Measurements from ENCODE around the gene GATB. TPM values are rescaled to one million over a fixed set of nuclear protein-coding genes. Genes with fewer than 3 reads are reported as not detected.

Gene GATB
- total RNA-seq, 4 donors from 2014 or later: 18.7 to 34.0 (median 27.6) TPM

GRCh38 chr4:151728006-151728405 lies 32.8 kb downstream of the GATB start:
- Histone ChIP-seq H3K27ac (no peak overlapping the region), H3K27me3 (no peaks in the 10 kb centered on the region), H3K36me3 (no peaks in the 10 kb centered on the region), H3K9me3 (no peaks in the 10 kb centered on the region), H3K4me1 (no peaks in the 10 kb centered on the region), H3K4me3 (no peak overlapping the region)
- intact Hi-C loops (cut with DNase I; ENCODE audit: low total_unique reads) (no loop called here), in situ Hi-C loops (cut with MboI; ENCODE audit: low sequenced_read_pairs in 4 of 4) (no loop called here)
- TF ChIP-seq, protein P1, sequence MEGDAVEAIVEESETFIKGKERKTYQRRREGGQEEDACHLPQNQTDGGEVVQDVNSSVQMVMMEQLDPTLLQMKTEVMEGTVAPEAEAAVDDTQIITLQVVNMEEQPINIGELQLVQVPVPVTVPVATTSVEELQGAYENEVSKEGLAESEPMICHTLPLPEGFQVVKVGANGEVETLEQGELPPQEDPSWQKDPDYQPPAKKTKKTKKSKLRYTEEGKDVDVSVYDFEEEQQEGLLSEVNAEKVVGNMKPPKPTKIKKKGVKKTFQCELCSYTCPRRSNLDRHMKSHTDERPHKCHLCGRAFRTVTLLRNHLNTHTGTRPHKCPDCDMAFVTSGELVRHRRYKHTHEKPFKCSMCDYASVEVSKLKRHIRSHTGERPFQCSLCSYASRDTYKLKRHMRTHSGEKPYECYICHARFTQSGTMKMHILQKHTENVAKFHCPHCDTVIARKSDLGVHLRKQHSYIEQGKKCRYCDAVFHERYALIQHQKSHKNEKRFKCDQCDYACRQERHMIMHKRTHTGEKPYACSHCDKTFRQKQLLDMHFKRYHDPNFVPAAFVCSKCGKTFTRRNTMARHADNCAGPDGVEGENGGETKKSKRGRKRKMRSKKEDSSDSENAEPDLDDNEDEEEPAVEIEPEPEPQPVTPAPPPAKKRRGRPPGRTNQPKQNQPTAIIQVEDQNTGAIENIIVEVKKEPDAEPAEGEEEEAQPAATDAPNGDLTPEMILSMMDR (IDR thresholded peaks at IDR 0.05 in 4 of 5, conservative IDR thresholded peaks at IDR 0.05 in 1 of 5): no peak
- TF ChIP-seq POLR2A (IDR thresholded peaks at IDR 0.05): no peak
- ATAC-seq (no peak), DNase-seq (no peak)

DNA sequence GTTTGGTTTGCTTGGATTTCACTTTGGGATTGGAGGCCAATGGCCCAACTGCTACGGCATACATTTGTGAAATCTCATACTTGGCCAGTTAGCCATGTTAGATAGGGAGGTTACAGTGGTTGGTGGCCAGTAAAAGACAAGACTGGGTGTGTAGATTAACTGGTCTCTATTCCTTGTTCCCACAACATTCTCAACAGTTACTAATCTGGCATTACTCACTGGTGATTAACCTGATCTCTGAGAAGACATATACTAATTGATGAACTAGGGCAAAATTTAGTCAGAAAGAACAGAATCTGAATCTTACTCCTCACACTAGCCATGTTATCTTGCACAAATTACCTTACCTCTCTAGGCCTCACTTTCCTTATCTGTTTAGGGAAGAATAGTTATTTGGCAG lies 33.4 kb downstream of the GATB start:
- TF ChIP-seq, protein P1 (IDR thresholded peaks at IDR 0.05 in 4 of 5, conservative IDR thresholded peaks at IDR 0.05 in 1 of 5): no peak
- TF ChIP-seq POLR2A (IDR thresholded peaks at IDR 0.05): no peak
- Histone ChIP-seq H3K4me3 (no peak overlapping the region), H3K9me3 (no peaks in the 10 kb centered on the region), H3K27me3 (no peaks in the 10 kb centered on the region), H3K4me1 (no peaks in the 10 kb centered on the region), H3K27ac (no peak overlapping the region), H3K36me3 (no peaks in the 10 kb centered on the region)
- ATAC-seq: no peak
- no peak for DNase-seq
- in situ Hi-C loops (cut with MboI; ENCODE audit: low sequenced_read_pairs in 4 of 4) (no loop called here), intact Hi-C loops (cut with DNase I; ENCODE audit: low total_unique reads) (no loop called here)

DNA sequence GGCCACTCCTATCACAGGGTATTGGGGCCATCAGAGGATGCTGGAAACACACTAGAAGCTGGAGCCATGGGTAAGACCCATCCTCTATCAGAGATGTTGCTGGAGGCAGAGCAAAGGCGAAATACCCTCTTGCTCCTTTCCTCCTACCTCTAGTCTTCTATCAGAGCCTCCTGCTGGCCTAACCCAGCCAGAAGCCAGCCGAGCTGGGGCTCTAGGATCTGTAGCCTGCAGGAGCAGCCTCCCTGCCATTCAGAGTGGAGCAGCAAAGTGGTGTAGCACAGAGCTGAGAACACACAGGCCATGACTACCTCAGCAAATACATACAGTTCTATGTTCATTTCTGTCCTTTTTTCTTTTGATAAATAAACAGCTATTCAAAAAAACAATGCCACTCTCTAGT lies 35.7 kb downstream of the GATB start:
- in situ Hi-C loops (cut with MboI; ENCODE audit: low sequenced_read_pairs in 4 of 4): no loop called here
- TF ChIP-seq, protein P1 (IDR thresholded peaks at IDR 0.05 in 4 of 5, conservative IDR thresholded peaks at IDR 0.05 in 1 of 5): no peak
- TF ChIP-seq POLR2A (IDR thresholded peaks at IDR 0.05): no peak

GRCh38 chr4:151721916-151722315 lies 38.9 kb downstream of the GATB start:
- no peak for DNase-seq
- in situ Hi-C loops (cut with MboI; ENCODE audit: low sequenced_read_pairs in 4 of 4): no loop called here
- Histone ChIP-seq H3K27me3 (no peaks in the 10 kb centered on the region), H3K4me1 (no peaks in the 10 kb centered on the region), H3K36me3 (no peaks in the 10 kb centered on the region), H3K27ac (no peak overlapping the region), H3K9me3 (no peaks in the 10 kb centered on the region), H3K4me3 (no peak overlapping the region)
- intact Hi-C loops (cut with DNase I; ENCODE audit: low total_unique reads): no loop called here
- ATAC-seq: no peak
- no peak for TF ChIP-seq POLR2A (IDR thresholded peaks at IDR 0.05)
- TF ChIP-seq, protein P1 (IDR thresholded peaks at IDR 0.05 in 4 of 5, conservative IDR thresholded peaks at IDR 0.05 in 1 of 5): no peak

More for the DNA sequence above, 35.7 kb downstream of the GATB start:
- no peak for DNase-seq
- Histone ChIP-seq H3K4me3 (no peak overlapping the region), H3K27ac (no peak overlapping the region), H3K9me3 (no peaks in the 10 kb centered on the region), H3K27me3 (no peaks in the 10 kb centered on the region), H3K4me1 (no peaks in the 10 kb centered on the region), H3K36me3 (no peaks in the 10 kb centered on the region)
- intact Hi-C loops (cut with DNase I; ENCODE audit: low total_unique reads): no loop called here
- ATAC-seq: no peak

DNA sequence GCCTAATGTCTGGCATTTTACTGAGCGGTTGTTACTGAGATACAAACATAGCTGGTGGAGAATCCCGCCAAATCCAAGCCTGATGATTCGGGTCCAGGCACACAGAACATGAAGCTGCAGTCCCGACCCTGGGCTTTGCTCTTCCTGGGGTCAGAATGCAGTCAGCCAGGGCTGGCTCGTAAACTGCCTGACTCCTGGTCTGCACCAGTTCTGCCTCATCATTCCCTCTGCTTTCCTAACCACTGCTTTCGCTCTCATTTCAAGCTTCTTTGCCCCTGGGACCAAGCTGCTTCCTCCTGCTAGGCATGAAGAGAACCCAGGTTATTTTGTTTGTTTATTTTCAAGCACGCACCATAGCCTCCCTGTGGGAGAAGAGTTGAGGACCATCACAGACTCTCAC lies 39.3 kb downstream of the GATB start:
- in situ Hi-C loops (cut with MboI; ENCODE audit: low sequenced_read_pairs in 4 of 4) (no loop called here), intact Hi-C loops (cut with DNase I; ENCODE audit: low total_unique reads) (no loop called here)
- DNase-seq: no peak
- H3K4me3 ChIP-seq: no peak overlapping the region
- no peaks in the 10 kb centered on the region for H3K36me3 ChIP-seq
- no peak for ATAC-seq
- no peaks in the 10 kb centered on the region for H3K9me3 ChIP-seq
- H3K27ac ChIP-seq: no peak overlapping the region
- no peaks in the 10 kb centered on the region for H3K4me1 ChIP-seq
- TF ChIP-seq, protein P1 (IDR thresholded peaks at IDR 0.05 in 4 of 5, conservative IDR thresholded peaks at IDR 0.05 in 1 of 5): no peak
- TF ChIP-seq POLR2A (IDR thresholded peaks at IDR 0.05): no peak
- H3K27me3 ChIP-seq: no peaks in the 10 kb centered on the region

Measured in gastrocnemius medialis (tissue), 4 donors.